Adrenal gland (tissue), 5 donors: ENCODE data around the gene SERINC2.

Source experiments
- CTCF ChIP-seq, 6 experiments: fragments of 450-650 bp in 4 of 6; fragments of 200-600 bp in 2 of 6; sonication (generic) in 1 of 6; IDR thresholded peaks; 1 replicate in 5 of 6; 2 replicates in 1 of 6; pipeline versions ENCODE4 v1.5.1 to v1.8.0; 2016 to 2021; ENCODE audit warnings: antibody characterized with exemption in 6 of 6, mild to moderate bottlenecking in 2 of 6, moderate library complexity in 1 of 6
- POLR2A ChIP-seq, 2 donors: fragments of 450-650 bp; IDR thresholded peaks; one replicate each; pipeline ENCODE4 v1.6.1; 2017; ENCODE audit warnings: antibody characterized with exemption in 2 of 2, mild to moderate bottlenecking in 2 of 2, moderate library complexity in 1 of 2
- donor health status: DM: no; HTN: no; CAD: no.

GRCh38 chr1:31372751-31373055, 40.3 kb upstream of the SERINC2 start:
- TF ChIP-seq POLR2A (IDR thresholded peaks at IDR 0.05): no peak
- TF ChIP-seq CTCF (IDR thresholded peaks at IDR 0.05): no peak
